GM06990 (cell line): ENCODE measurements around the gene ABCA6.

Experiments used
- DNase-seq: peaks from one replicate; pipeline ENCODE4 v3.0.0-alpha.2; 2011; ENCODE audit not compliant: insufficient read length; ENCODE audit errors: extremely low read depth
- H3K27me3 ChIP-seq: replicated peaks from 2 replicates; pipeline ENCODE4 v1.6.0; 2011; ENCODE audit warnings: low read length; ENCODE audit not compliant: control insufficient read depth, insufficient read depth
- H3K36me3 ChIP-seq: 2 replicates; pipeline ENCODE4 v1.5.1; 2011; ENCODE audit warnings: low read length; ENCODE audit not compliant: control insufficient read depth, insufficient read depth
- H3K4me3 ChIP-seq: replicated peaks from 2 replicates; pipeline ENCODE4 v1.5.1; 2011; ENCODE audit warnings: low read depth, mild to moderate bottlenecking, control low read depth, low read length
- TF ChIP-seq, protein P1 (sequence below): IDR thresholded peaks from 2 replicates; pipeline ENCODE4 v1.5.1; 2011; ENCODE audit warnings: low read length, control low read depth, mild to moderate bottlenecking, inconsistent platforms; ENCODE audit not compliant: insufficient read depth, poor library complexity, severe bottlenecking

ABCA6 gene

DNA sequence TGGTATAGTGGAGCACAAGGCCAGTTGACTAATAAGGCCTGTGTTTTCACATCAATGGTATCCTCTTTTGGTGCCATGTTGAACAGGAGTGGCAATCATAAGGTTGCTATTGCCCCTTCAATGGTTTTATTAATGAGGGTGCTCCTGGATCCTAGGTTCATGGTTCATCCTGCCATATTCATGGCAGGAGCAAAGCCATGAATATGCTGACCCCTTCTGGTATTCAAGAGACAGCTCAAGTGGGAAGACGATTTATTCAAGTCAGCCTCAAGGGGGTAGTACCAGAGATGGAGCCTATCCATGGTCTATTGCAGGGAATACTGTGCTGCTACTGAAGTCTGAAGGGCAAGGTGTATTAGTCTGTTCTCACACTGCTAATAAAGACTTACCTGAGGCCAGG lies 83.5 kb downstream of the ABCA6 start:
- Histone ChIP-seq H3K36me3 (no peaks in the 10 kb centered on the region), H3K4me3 (no peak overlapping the region), H3K27me3 (no peaks in the 10 kb centered on the region)
- no peak for DNase-seq
- TF ChIP-seq, protein P1, sequence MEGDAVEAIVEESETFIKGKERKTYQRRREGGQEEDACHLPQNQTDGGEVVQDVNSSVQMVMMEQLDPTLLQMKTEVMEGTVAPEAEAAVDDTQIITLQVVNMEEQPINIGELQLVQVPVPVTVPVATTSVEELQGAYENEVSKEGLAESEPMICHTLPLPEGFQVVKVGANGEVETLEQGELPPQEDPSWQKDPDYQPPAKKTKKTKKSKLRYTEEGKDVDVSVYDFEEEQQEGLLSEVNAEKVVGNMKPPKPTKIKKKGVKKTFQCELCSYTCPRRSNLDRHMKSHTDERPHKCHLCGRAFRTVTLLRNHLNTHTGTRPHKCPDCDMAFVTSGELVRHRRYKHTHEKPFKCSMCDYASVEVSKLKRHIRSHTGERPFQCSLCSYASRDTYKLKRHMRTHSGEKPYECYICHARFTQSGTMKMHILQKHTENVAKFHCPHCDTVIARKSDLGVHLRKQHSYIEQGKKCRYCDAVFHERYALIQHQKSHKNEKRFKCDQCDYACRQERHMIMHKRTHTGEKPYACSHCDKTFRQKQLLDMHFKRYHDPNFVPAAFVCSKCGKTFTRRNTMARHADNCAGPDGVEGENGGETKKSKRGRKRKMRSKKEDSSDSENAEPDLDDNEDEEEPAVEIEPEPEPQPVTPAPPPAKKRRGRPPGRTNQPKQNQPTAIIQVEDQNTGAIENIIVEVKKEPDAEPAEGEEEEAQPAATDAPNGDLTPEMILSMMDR = no peak

DNA sequence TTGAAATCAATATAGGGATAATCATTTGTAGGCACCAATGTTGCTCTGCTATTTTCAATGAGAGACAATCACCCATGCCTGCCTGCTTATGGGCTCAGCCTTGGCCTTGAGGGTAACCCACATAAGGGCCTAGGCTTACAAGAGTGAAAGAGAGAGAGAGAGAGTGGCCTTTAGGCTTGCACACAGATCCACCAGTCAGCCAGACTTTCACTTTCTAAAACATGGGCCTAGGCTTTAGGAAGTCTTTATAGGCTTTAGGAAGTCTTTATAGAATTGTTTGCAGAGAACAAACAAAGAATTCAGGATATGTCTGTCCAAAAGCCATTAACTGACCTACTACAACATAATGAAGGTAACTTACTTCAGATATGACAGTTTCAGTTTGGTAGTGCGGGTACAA lies 84.4 kb downstream of the ABCA6 start:
- H3K4me3 ChIP-seq = no peak overlapping the region
- TF ChIP-seq, protein P1 = no peak
- H3K27me3 ChIP-seq = no peaks in the 10 kb centered on the region
- DNase-seq = no peak
- H3K36me3 ChIP-seq = no peaks in the 10 kb centered on the region

DNA sequence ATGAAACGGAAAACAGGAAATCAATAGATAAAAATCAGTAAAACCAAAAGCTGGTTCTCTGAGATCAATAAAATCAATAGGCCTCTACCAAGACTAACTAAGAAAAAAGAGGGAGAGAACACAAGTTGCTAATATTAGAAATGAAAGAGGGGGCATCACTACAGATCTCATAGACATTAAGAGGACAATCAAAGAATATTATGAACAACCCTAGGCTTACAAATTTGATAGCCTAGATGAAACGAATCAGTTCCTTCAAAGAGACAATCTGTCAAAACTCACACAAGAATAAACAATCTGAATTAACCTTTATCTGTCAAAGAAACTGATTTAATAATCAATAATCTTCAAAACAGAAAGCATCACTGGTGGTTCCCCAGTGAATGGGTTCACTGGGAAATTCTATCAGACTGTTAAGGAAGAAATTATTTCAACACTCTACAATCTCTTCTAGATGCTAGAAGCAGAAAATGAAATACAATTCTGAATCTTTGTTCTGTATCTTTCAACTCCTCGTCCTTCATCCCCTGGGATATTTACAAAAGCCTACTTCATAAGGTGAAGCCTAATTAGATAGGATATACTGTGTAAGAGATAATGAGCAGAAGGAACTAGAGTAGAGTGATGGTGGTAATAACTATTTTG lies 85.4 kb downstream of the ABCA6 start:
- H3K36me3 ChIP-seq = no peaks in the 10 kb centered on the region
- TF ChIP-seq, protein P1 = no peak
- H3K27me3 ChIP-seq = no peaks in the 10 kb centered on the region
- DNase-seq = no peak
- H3K4me3 ChIP-seq = no peak overlapping the region

DNA sequence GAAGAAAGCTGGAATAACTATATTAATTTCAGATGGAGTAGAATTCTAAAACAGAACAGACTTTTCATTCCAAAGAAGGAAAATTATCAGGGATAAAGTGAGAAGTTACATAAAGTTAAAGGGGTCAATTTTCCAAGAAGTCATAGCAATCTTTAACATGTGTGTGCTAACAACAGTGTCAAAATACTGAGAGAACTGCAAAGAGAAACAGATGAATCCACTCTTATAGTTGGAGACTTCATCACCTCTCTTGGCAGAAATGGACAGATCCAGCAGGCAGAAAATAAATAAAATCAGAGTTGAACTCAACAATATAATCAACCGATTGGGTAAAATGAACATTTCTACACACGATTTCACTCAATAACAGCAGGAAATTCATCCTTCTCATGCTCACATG lies 86.4 kb downstream of the ABCA6 start:
- Histone ChIP-seq H3K27me3 (no peaks in the 10 kb centered on the region), H3K36me3 (no peaks in the 10 kb centered on the region), H3K4me3 (no peak overlapping the region)
- TF ChIP-seq, protein P1 = no peak
- DNase-seq = no peak

DNA sequence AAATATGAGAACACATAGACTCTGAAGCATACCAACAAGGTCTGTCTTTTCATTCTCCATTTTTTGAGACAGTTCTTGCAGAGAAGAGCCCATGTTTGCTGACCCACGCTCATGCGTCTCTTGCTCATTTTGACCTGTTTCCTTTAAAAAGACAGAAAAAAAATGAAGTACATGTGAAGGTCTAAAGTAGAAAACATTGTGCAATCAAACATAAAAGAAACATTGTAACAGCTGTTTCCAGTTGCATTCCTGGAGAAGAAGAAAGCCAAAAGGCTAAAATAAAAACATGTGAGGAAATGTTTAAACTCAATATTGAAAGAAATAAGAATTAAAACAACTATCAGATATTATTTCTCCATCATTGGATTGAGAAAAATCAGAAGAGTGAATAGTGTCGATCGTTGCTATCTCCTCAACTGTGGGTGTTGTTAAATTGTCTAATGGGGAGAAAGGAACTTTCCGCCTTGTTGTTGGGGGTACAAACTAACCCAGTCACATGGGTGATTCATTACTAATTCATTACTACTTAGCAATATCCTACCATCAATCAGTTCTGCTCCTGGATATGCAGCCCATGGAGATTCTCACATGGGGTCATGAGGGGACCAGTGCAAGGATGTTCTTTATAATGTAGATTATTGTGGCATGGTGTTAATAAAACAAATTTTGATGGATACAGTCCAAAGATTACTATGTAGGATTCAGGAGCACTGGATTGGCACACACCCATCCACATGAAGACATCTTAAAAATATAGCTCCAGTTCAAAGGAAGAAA lies 90.5 kb downstream of the ABCA6 start:
- no peak overlapping the region for H3K4me3 ChIP-seq
- no peaks in the 10 kb centered on the region for H3K27me3 ChIP-seq
- H3K36me3 ChIP-seq = no peaks in the 10 kb centered on the region
- TF ChIP-seq, protein P1 = no peak
- no peak for DNase-seq
